Measurements from ENCODE around the gene UNC80.

- TF ChIP-seq POLR2A (IDR thresholded peaks at IDR 0.05): no peak
- TF ChIP-seq, protein P1, sequence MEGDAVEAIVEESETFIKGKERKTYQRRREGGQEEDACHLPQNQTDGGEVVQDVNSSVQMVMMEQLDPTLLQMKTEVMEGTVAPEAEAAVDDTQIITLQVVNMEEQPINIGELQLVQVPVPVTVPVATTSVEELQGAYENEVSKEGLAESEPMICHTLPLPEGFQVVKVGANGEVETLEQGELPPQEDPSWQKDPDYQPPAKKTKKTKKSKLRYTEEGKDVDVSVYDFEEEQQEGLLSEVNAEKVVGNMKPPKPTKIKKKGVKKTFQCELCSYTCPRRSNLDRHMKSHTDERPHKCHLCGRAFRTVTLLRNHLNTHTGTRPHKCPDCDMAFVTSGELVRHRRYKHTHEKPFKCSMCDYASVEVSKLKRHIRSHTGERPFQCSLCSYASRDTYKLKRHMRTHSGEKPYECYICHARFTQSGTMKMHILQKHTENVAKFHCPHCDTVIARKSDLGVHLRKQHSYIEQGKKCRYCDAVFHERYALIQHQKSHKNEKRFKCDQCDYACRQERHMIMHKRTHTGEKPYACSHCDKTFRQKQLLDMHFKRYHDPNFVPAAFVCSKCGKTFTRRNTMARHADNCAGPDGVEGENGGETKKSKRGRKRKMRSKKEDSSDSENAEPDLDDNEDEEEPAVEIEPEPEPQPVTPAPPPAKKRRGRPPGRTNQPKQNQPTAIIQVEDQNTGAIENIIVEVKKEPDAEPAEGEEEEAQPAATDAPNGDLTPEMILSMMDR (IDR thresholded peaks at IDR 0.05): no peak
These were observed 188.4 kb downstream of the UNC80 start for GRCh38 chr2:209960045-209960444.
